Liver (tissue), 9 donors: ENCODE results near the gene TTC7B. TPM values are rescaled to one million over a fixed set of nuclear protein-coding genes. Genes with fewer than 3 reads are reported as not detected.
A peak's percentile ranks its signal among the peaks of the same experiment; 100 is the strongest.
"Not testable (repeated sequence)": the region's sequence is repeated elsewhere in the genome, so short reads cannot be mapped to it uniquely, and the experiment has no call there.

Experiments used
- DNase-seq: peaks from one replicate; pipeline ENCODE4 v3.0.0-alpha.2; 2017; ENCODE audit warnings: low spot score
- H3K27ac ChIP-seq, 2 donors: one replicate each; pipeline ENCODE4 v1.7.0; 2013; ENCODE audit warnings: inconsistent platforms in 2 of 2, low read length in 2 of 2, control low read depth in 1 of 2, low read depth in 1 of 2, mild to moderate bottlenecking in 1 of 2
- H3K27me3 ChIP-seq, 4 donors: one replicate each; pipeline versions ENCODE4 v1.6.1 to v1.7.0; 2013; ENCODE audit warnings: low read length in 3 of 4, inconsistent platforms in 1 of 4, mild to moderate bottlenecking in 1 of 4, moderate library complexity in 1 of 4; ENCODE audit not compliant: control insufficient read depth in 4 of 4, insufficient read depth in 4 of 4
- H3K36me3 ChIP-seq, 4 donors: one replicate each; pipeline versions ENCODE4 v1.6.1 to v1.7.0; 2013; ENCODE audit warnings: low read length in 3 of 4, mild to moderate bottlenecking in 3 of 4, low read depth in 1 of 4, moderate library complexity in 1 of 4; ENCODE audit not compliant: control insufficient read depth in 4 of 4, insufficient read depth in 3 of 4
- H3K4me1 ChIP-seq, 4 donors: one replicate each; pipeline versions ENCODE4 v1.6.1 to v1.7.0; 2013; ENCODE audit warnings: low read length in 3 of 4, mild to moderate bottlenecking in 3 of 4, moderate library complexity in 1 of 4; ENCODE audit not compliant: control insufficient read depth in 4 of 4, insufficient read depth in 4 of 4
- H3K4me3 ChIP-seq, 3 donors: one replicate each; pipeline versions ENCODE4 v1.6.1 to v1.7.0; 2013; ENCODE audit warnings: low read length in 3 of 3, control low read depth in 1 of 3, low read depth in 1 of 3, mild to moderate bottlenecking in 1 of 3
- H3K9ac ChIP-seq, 2 donors: one replicate each; pipeline ENCODE4 v1.7.0; 2013; ENCODE audit warnings: low read length in 2 of 2, mild to moderate bottlenecking in 2 of 2, moderate library complexity in 2 of 2, control low read depth in 1 of 2, low read depth in 1 of 2
- H3K9me3 ChIP-seq, 4 donors: one replicate each; pipeline versions ENCODE4 v1.6.1 to v1.7.0; 2013; ENCODE audit warnings: low read length in 3 of 4; ENCODE audit not compliant: control insufficient read depth in 4 of 4
- ATF3 ChIP-seq: IDR thresholded peaks from 2 replicates; pipeline ENCODE4 v1.6.1; 2016; ENCODE audit warnings: antibody characterized with exemption
- EGR1 ChIP-seq, 2 donors: IDR thresholded peaks; 2 replicates each; pipeline ENCODE4 v1.6.1; 2016 to 2018; ENCODE audit warnings: antibody characterized with exemption in 2 of 2, low read depth in 2 of 2
- HNF4A ChIP-seq, 2 donors: conservative IDR thresholded peaks; 2 replicates each; pipeline ENCODE4 v1.6.1; 2016; ENCODE audit warnings: antibody characterized with exemption in 2 of 2, mild to moderate bottlenecking in 2 of 2
- JUND ChIP-seq, 2 donors: IDR thresholded peaks; 2 replicates each; pipeline ENCODE4 v1.6.1; 2016; ENCODE audit warnings: antibody characterized with exemption in 2 of 2
- NR2F2 ChIP-seq: IDR thresholded peaks from 2 replicates; pipeline ENCODE4 v1.6.1; 2016; ENCODE audit warnings: antibody characterized with exemption
- RXRA ChIP-seq, 2 donors: IDR thresholded peaks; 2 replicates each; pipeline ENCODE4 v1.6.1; 2017 to 2018; ENCODE audit warnings: antibody characterized with exemption in 2 of 2, mild to moderate bottlenecking in 1 of 2
- SP1 ChIP-seq: IDR thresholded peaks from 2 replicates; pipeline ENCODE4 v1.6.1; 2018; ENCODE audit warnings: antibody characterized with exemption, mild to moderate bottlenecking
- TAF1 ChIP-seq: conservative IDR thresholded peaks from 2 replicates; pipeline ENCODE4 v1.6.1; 2016; ENCODE audit warnings: antibody characterized with exemption, mild to moderate bottlenecking
- WGBS: extraction: QIAGEN DNeasy Blood & Tissue Kit; methylation state at CpG from one replicate; pipeline ENCODE4 v1.1.7; 2013; 5-methylcytosine and 5-hydroxymethylcytosine counted together
- polyA plus RNA-seq, 2 donors: library from polyadenylated mRNA; stranded (reverse) in 1 of 2; unstranded in 1 of 2; fragments of 200-250 nt in 1 of 2; fragments of >200 nt in 1 of 2; fragmentation: Nextera tagmentation in 1 of 2; extraction: Ambion mirVana in 1 of 2; gene quantifications; one replicate each; pipeline versions ENCODE4 v1.2.1 to v1.2.3, GENCODE V29; 2013 to 2015
- total RNA-seq, 2 donors: library from RNA; depleted of rRNA; stranded (reverse); fragments of >200 nt; gene quantifications; one replicate each; pipeline ENCODE4 v1.2.3, GENCODE V29; 2014
- TF ChIP-seq, protein P1 (sequence below): IDR thresholded peaks from 2 replicates; pipeline ENCODE4 v1.6.1; 2016; ENCODE audit warnings: antibody characterized with exemption
- donor health status: healthy.
- donor health status: healthy.
- donor health status: healthy.
- donor health status: healthy.
- donor health status: healthy.

The TTC7B gene
- total and polyA plus RNA-seq, 4 donors = 9.1 to 31.0 (median 12.5) TPM

- H3K9me3 ChIP-seq = no peaks in the 10 kb centered on the region
- H3K27ac ChIP-seq = peak overlapping the region; percentile 74 to 90
- H3K4me1 ChIP-seq = peaks cover 0 to 4% (median 3%) of the 10 kb centered on the region in 4 donors
- TF ChIP-seq RXRA (IDR thresholded peaks at IDR 0.05) (peak; percentile 48 to 53), SP1 (peak; percentile 24), NR2F2 (peak; percentile 30)
- TF ChIP-seq, protein P1, sequence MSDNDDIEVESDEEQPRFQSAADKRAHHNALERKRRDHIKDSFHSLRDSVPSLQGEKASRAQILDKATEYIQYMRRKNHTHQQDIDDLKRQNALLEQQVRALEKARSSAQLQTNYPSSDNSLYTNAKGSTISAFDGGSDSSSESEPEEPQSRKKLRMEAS = no peak
- H3K27me3 ChIP-seq = no peaks in the 10 kb centered on the region
- 75% methylated on average over 17 of the region's 17 CpGs for WGBS
- peak overlapping the region in 2 of 3 donors; percentile 15 to 51 for H3K4me3 ChIP-seq
- DNase-seq = no peak
- no peaks in the 10 kb centered on the region for H3K36me3 ChIP-seq
- H3K9ac ChIP-seq = peak overlapping the region; percentile 36 to 72
Measured at GRCh38 chr14:90828642-90829487, 12.6 kb upstream of the TTC7B start.

- WGBS = 4% methylated on average over 42 of the region's 42 CpGs
- H3K27ac ChIP-seq = peak overlapping the region; percentile 74 to 90
- no peak for TF ChIP-seq TAF1
- TF ChIP-seq, protein P1 = peak; percentile 83
- TF ChIP-seq EGR1 (IDR thresholded peaks at IDR 0.05; ENCODE audit: low read depth in 2 of 2) = peak in 1 of 2 donors; percentile 14
- peak; percentile 33 for TF ChIP-seq SP1
- TF ChIP-seq JUND (IDR thresholded peaks at IDR 0.05) = peak in 1 of 2 donors; percentile 43
Measured at GRCh38 chr14:90827919-90828610, 11.8 kb upstream of the TTC7B start.

DNA sequence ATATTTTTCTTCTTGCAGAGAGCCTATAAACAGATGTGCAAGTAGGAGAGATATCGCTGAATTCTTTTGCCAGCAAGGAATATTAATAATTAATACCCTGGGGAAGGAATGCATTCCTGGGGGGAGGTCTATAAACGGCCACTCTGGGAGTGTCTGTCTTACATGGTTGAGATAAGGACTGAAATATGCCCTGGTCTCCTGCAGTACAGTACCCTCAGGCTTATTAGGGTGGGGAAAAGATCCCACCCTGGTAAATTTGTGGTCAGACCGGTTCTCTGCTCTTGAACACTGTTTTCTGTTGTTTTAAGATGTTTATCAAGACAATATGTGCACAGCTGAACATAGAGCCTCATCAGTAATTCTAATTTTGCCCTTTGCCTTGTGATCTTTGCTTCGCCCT, 7.3 kb upstream of the TTC7B start:
- not testable (repeated sequence) for DNase-seq, H3K9ac ChIP-seq, H3K27ac ChIP-seq, H3K4me3 ChIP-seq, H3K27me3 ChIP-seq, H3K36me3 ChIP-seq, H3K9me3 ChIP-seq
- peaks cover 5 to 28% (median 22%) of the 10 kb centered on the region in 4 donors for H3K4me1 ChIP-seq
- 79% methylated on average over 4 of the region's 4 CpGs for WGBS

More at GRCh38 chr14:90827919-90828610, 11.8 kb upstream of the TTC7B start:
- Histone ChIP-seq H3K4me3 (peak overlapping the region; percentile 25 to 51 (median 32)), H3K36me3 (no peaks in the 10 kb centered on the region), H3K9me3 (no peaks in the 10 kb centered on the region), H3K4me1 (peaks cover 0 to 4% (median 3%) of the 10 kb centered on the region in 4 donors), H3K9ac (peak overlapping the region; percentile 72 to 84), H3K27me3 (no peaks in the 10 kb centered on the region)
- DNase-seq = peak; percentile 93

- H3K27me3 ChIP-seq = no peaks in the 10 kb centered on the region
- no peak for DNase-seq
- peak; percentile 39 to 49 for TF ChIP-seq RXRA (IDR thresholded peaks at IDR 0.05)
- TF ChIP-seq NR2F2 = peak; percentile 15
- TF ChIP-seq HNF4A (conservative IDR thresholded peaks at IDR 0.05) = peak in 1 of 2 donors; percentile 37
- no peak for TF ChIP-seq ATF3
- H3K4me3 ChIP-seq = no peak overlapping the region
- 51% methylated on average over 11 of the region's 11 CpGs for WGBS
- no peaks in the 10 kb centered on the region for H3K36me3 ChIP-seq
- no peaks in the 10 kb centered on the region for H3K9me3 ChIP-seq
- H3K27ac ChIP-seq = no peak overlapping the region
- H3K4me1 ChIP-seq = peaks cover 5 to 42% (median 31%) of the 10 kb centered on the region in 4 donors
- H3K9ac ChIP-seq = no peak overlapping the region
Measured at GRCh38 chr14:90820958-90821357, 4.7 kb upstream of the TTC7B start.
